ENCODE results near the gene HSPA9. TPM values are rescaled to one million over a fixed set of nuclear protein-coding genes. Genes with fewer than 3 reads are reported as not detected.

The HSPA9 gene
- total RNA-seq, 1 experiment from 2014 or later, result 414 TPM

- no peak for TF ChIP-seq ZNF232 (CRISPR knock-in tag; IDR thresholded peaks at IDR 0.05)
- no peak for TF ChIP-seq FOXK1 (CRISPR knock-in tag; IDR thresholded peaks at IDR 0.05)
- TF ChIP-seq GTF2I (CRISPR knock-in tag; conservative IDR thresholded peaks at IDR 0.05), result no peak
Measured at GRCh38 chr5:138585157-138585556, 10.0 kb upstream of the HSPA9 start (continued).

- TF ChIP-seq, protein P1, sequence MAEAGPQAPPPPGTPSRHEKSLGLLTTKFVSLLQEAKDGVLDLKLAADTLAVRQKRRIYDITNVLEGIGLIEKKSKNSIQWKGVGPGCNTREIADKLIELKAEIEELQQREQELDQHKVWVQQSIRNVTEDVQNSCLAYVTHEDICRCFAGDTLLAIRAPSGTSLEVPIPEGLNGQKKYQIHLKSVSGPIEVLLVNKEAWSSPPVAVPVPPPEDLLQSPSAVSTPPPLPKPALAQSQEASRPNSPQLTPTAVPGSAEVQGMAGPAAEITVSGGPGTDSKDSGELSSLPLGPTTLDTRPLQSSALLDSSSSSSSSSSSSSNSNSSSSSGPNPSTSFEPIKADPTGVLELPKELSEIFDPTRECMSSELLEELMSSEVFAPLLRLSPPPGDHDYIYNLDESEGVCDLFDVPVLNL (CRISPR knock-in tag; IDR thresholded peaks at IDR 0.05; ENCODE audit: borderline replicate concordance, low read depth), result no peak
- TF ChIP-seq MAX (CRISPR knock-in tag; IDR thresholded peaks at IDR 0.05), result no peak
- TF ChIP-seq CBFB (CRISPR knock-in tag; IDR thresholded peaks at IDR 0.05; ENCODE audit: low read depth), result no peak
- TF ChIP-seq, protein P2, sequence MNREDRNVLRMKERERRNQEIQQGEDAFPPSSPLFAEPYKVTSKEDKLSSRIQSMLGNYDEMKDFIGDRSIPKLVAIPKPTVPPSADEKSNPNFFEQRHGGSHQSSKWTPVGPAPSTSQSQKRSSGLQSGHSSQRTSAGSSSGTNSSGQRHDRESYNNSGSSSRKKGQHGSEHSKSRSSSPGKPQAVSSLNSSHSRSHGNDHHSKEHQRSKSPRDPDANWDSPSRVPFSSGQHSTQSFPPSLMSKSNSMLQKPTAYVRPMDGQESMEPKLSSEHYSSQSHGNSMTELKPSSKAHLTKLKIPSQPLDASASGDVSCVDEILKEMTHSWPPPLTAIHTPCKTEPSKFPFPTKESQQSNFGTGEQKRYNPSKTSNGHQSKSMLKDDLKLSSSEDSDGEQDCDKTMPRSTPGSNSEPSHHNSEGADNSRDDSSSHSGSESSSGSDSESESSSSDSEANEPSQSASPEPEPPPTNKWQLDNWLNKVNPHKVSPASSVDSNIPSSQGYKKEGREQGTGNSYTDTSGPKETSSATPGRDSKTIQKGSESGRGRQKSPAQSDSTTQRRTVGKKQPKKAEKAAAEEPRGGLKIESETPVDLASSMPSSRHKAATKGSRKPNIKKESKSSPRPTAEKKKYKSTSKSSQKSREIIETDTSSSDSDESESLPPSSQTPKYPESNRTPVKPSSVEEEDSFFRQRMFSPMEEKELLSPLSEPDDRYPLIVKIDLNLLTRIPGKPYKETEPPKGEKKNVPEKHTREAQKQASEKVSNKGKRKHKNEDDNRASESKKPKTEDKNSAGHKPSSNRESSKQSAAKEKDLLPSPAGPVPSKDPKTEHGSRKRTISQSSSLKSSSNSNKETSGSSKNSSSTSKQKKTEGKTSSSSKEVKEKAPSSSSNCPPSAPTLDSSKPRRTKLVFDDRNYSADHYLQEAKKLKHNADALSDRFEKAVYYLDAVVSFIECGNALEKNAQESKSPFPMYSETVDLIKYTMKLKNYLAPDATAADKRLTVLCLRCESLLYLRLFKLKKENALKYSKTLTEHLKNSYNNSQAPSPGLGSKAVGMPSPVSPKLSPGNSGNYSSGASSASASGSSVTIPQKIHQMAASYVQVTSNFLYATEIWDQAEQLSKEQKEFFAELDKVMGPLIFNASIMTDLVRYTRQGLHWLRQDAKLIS (CRISPR knock-in tag; IDR thresholded peaks at IDR 0.05; ENCODE audit: borderline replicate concordance), result no peak
- TF ChIP-seq ETV6 (CRISPR knock-in tag; IDR thresholded peaks at IDR 0.05), result no peak
- TF ChIP-seq, protein P3, sequence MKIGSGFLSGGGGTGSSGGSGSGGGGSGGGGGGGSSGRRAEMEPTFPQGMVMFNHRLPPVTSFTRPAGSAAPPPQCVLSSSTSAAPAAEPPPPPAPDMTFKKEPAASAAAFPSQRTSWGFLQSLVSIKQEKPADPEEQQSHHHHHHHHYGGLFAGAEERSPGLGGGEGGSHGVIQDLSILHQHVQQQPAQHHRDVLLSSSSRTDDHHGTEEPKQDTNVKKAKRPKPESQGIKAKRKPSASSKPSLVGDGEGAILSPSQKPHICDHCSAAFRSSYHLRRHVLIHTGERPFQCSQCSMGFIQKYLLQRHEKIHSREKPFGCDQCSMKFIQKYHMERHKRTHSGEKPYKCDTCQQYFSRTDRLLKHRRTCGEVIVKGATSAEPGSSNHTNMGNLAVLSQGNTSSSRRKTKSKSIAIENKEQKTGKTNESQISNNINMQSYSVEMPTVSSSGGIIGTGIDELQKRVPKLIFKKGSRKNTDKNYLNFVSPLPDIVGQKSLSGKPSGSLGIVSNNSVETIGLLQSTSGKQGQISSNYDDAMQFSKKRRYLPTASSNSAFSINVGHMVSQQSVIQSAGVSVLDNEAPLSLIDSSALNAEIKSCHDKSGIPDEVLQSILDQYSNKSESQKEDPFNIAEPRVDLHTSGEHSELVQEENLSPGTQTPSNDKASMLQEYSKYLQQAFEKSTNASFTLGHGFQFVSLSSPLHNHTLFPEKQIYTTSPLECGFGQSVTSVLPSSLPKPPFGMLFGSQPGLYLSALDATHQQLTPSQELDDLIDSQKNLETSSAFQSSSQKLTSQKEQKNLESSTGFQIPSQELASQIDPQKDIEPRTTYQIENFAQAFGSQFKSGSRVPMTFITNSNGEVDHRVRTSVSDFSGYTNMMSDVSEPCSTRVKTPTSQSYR (CRISPR knock-in tag; IDR thresholded peaks at IDR 0.05), result no peak
- TF ChIP-seq NR1H2 (CRISPR knock-in tag; IDR thresholded peaks at IDR 0.05), result no peak
- no peak for TF ChIP-seq ESRRA (CRISPR knock-in tag; IDR thresholded peaks at IDR 0.05; ENCODE audit: borderline replicate concordance)
- TF ChIP-seq, protein P4, sequence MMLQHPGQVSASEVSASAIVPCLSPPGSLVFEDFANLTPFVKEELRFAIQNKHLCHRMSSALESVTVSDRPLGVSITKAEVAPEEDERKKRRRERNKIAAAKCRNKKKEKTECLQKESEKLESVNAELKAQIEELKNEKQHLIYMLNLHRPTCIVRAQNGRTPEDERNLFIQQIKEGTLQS (CRISPR knock-in tag; conservative IDR thresholded peaks at IDR 0.05), result no peak
- Mint-ChIP-seq H3K9me3 (peaks cover 5% of the 10 kb centered on the region), H3K36me3 (no peaks in the 10 kb centered on the region), H3K4me1 (peaks cover 2% of the 10 kb centered on the region), H3K27ac (no peak overlapping the region), H3K4me3 (no peak overlapping the region), H3K27me3 (ENCODE audit: low read depth) (peaks cover 5% of the 10 kb centered on the region; the same call in 1 of the 2 replicates)
- ATAC-seq (no peak), DNase-seq (ENCODE audit: low spot score) (no peak)
- POLR2A ChIA-PET, result interaction anchor here (0.6 kb wide), 1 partner anchor 59 kb away, joined by 8 read pairs; no protein-coding TSS in a partner anchor
- CTCF ChIA-PET, result interaction anchor here (1.1 to 2.4 kb wide), 2 partner anchors 10 to 206 kb away, joined by 3 to 9 read pairs; no protein-coding TSS in a partner anchor
Measured at GRCh38 chr5:138583984-138584637, 8.9 kb upstream of the HSPA9 start.

GRCh38 chr5:138582959-138583358 is 7.8 kb upstream of the HSPA9 start:
- TF ChIP-seq TEAD4 (CRISPR knock-in tag; IDR thresholded peaks at IDR 0.05) (no peak), MLX (CRISPR knock-in tag; IDR thresholded peaks at IDR 0.05) (no peak), SMAD4 (CRISPR knock-in tag; IDR thresholded peaks at IDR 0.05) (no peak), NFATC4 (CRISPR knock-in tag; IDR thresholded peaks at IDR 0.05) (no peak), ATF1 (CRISPR knock-in tag; IDR thresholded peaks at IDR 0.05) (no peak), JUN (CRISPR knock-in tag; IDR thresholded peaks at IDR 0.05) (no peak), ERG (CRISPR knock-in tag; IDR thresholded peaks at IDR 0.05) (no peak)
- TF ChIP-seq, protein P5, sequence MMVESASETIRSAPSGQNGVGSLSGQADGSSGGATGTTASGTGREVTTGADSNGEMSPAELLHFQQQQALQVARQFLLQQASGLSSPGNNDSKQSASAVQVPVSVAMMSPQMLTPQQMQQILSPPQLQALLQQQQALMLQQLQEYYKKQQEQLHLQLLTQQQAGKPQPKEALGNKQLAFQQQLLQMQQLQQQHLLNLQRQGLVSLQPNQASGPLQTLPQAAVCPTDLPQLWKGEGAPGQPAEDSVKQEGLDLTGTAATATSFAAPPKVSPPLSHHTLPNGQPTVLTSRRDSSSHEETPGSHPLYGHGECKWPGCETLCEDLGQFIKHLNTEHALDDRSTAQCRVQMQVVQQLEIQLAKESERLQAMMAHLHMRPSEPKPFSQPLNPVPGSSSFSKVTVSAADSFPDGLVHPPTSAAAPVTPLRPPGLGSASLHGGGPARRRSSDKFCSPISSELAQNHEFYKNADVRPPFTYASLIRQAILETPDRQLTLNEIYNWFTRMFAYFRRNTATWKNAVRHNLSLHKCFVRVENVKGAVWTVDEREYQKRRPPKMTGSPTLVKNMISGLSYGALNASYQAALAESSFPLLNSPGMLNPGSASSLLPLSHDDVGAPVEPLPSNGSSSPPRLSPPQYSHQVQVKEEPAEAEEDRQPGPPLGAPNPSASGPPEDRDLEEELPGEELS (CRISPR knock-in tag; IDR thresholded peaks at IDR 0.05), result no peak
- DNase-seq (ENCODE audit: low spot score) (no peak), ATAC-seq (no peak)
- Mint-ChIP-seq H3K9me3 (peaks cover 5% of the 10 kb centered on the region), H3K4me1 (peaks cover 2% of the 10 kb centered on the region), H3K27ac (no peak overlapping the region), H3K27me3 (ENCODE audit: low read depth) (peaks cover 5% of the 10 kb centered on the region; the same call in 1 of the 2 replicates), H3K36me3 (no peaks in the 10 kb centered on the region), H3K4me3 (no peak overlapping the region)
- ChIA-PET CTCF (interaction anchor here (2.4 kb wide), 1 partner anchor 11 kb away, joined by 9 read pairs; no protein-coding TSS in a partner anchor), POLR2A (no interaction called here)

All from WTC11 (cell line).